Vagina (tissue), 2 donors: ENCODE results near the gene ORM1. TPM values are rescaled to one million over a fixed set of nuclear protein-coding genes. Genes with fewer than 3 reads are reported as not detected.

Experiments used
- DNase-seq, 2 donors: peaks; one replicate each; pipeline ENCODE4 v3.0.0-alpha.2; 2017; ENCODE audit errors: extremely low spot score in 2 of 2
- H3K27ac ChIP-seq: fragments of 200-600 bp; sonication (generic); one replicate; pipeline ENCODE4 v1.5.1; 2019
- H3K27me3 ChIP-seq: fragments of 200-600 bp; sonication (generic); one replicate; pipeline ENCODE4 v1.5.1; 2019
- H3K36me3 ChIP-seq, 2 donors: fragments of 200-600 bp; sonication (generic); one replicate each; pipeline ENCODE4 v1.5.1; 2017 to 2019
- H3K4me1 ChIP-seq: fragments of 200-600 bp; sonication (generic); one replicate; pipeline ENCODE4 v1.5.1; 2019
- H3K4me3 ChIP-seq, 2 donors: fragments of 200-600 bp; sonication (generic); 1 replicate in 1 of 2; 2 replicates in 1 of 2; pipeline ENCODE4 v1.5.1; 2016 to 2019
- H3K9me3 ChIP-seq: fragments of 200-600 bp; sonication (generic); one replicate; pipeline ENCODE4 v1.5.1; 2019
- CTCF ChIP-seq, 3 experiments: fragments of 450-650 bp in 2 of 3; fragments of 200-600 bp in 1 of 3; sonication (generic) in 1 of 3; IDR thresholded peaks; one replicate each; pipeline ENCODE4 v1.5.1; 2017 to 2019; ENCODE audit warnings: antibody characterized with exemption in 3 of 3, mild to moderate bottlenecking in 2 of 3, moderate library complexity in 2 of 3
- POLR2A ChIP-seq, 2 donors: fragments of 450-650 bp; IDR thresholded peaks; one replicate each; pipeline ENCODE4 v1.6.1; 2017; ENCODE audit warnings: antibody characterized with exemption in 2 of 2, mild to moderate bottlenecking in 2 of 2, moderate library complexity in 2 of 2
- POLR2AphosphoS5 ChIP-seq, 2 donors: sonication (generic); formaldehyde crosslinking; IDR thresholded peaks; one replicate each; pipeline ENCODE4 v1.9.0; 2017; ENCODE audit warnings: antibody characterized with exemption in 2 of 2, mild to moderate bottlenecking in 2 of 2, low read depth in 1 of 2; ENCODE audit not compliant: insufficient read depth in 1 of 2
- intact Hi-C: fragments of 100-400 bp; cut with DNase I; formaldehyde crosslinking; loops from one replicate; pipeline ENCODE4 v1.15.1; 2023
- total RNA-seq: library from RNA; depleted of rRNA; stranded (reverse); fragments of >200 nt; gene quantifications from one replicate; pipeline ENCODE4 v1.2.3, GENCODE V29; 2016

ORM1 gene
- total RNA-seq, 1 donor from 2014 or later: not detected

GRCh38 chr9:114308361-114308950, 14.4 kb upstream of the ORM1 start:
- intact Hi-C loops: no loop called here
- Histone ChIP-seq H3K27ac (no peak overlapping the region), H3K27me3 (no peaks in the 10 kb centered on the region), H3K4me3 (no peak overlapping the region), H3K4me1 (peaks cover 9% of the 10 kb centered on the region), H3K36me3 (peaks cover 0 to 10% of the 10 kb centered on the region in 2 donors), H3K9me3 (no peaks in the 10 kb centered on the region)
- peak; percentile 52 to 83 for DNase-seq
- TF ChIP-seq CTCF (IDR thresholded peaks at IDR 0.05) (no peak), POLR2AphosphoS5 (IDR thresholded peaks at IDR 0.05; ENCODE audit: insufficient read depth in 1 of 2, low read depth in 1 of 2) (no peak), POLR2A (IDR thresholded peaks at IDR 0.05) (no peak)

- H3K9me3 ChIP-seq: no peaks in the 10 kb centered on the region
- intact Hi-C loops: no loop called here
- no peak overlapping the region for H3K4me3 ChIP-seq
- no peak overlapping the region for H3K27ac ChIP-seq
- H3K36me3 ChIP-seq: peaks cover 0 to 10% of the 10 kb centered on the region in 2 donors
- H3K27me3 ChIP-seq: no peaks in the 10 kb centered on the region
- peaks cover 9% of the 10 kb centered on the region for H3K4me1 ChIP-seq
- DNase-seq: peak; percentile 55 to 69
- TF ChIP-seq CTCF (IDR thresholded peaks at IDR 0.05): no peak
- TF ChIP-seq POLR2AphosphoS5 (IDR thresholded peaks at IDR 0.05; ENCODE audit: insufficient read depth in 1 of 2, low read depth in 1 of 2): no peak
- no peak for TF ChIP-seq POLR2A (IDR thresholded peaks at IDR 0.05)
These were observed 13.8 kb upstream of the ORM1 start for GRCh38 chr9:114309096-114309495.

DNA sequence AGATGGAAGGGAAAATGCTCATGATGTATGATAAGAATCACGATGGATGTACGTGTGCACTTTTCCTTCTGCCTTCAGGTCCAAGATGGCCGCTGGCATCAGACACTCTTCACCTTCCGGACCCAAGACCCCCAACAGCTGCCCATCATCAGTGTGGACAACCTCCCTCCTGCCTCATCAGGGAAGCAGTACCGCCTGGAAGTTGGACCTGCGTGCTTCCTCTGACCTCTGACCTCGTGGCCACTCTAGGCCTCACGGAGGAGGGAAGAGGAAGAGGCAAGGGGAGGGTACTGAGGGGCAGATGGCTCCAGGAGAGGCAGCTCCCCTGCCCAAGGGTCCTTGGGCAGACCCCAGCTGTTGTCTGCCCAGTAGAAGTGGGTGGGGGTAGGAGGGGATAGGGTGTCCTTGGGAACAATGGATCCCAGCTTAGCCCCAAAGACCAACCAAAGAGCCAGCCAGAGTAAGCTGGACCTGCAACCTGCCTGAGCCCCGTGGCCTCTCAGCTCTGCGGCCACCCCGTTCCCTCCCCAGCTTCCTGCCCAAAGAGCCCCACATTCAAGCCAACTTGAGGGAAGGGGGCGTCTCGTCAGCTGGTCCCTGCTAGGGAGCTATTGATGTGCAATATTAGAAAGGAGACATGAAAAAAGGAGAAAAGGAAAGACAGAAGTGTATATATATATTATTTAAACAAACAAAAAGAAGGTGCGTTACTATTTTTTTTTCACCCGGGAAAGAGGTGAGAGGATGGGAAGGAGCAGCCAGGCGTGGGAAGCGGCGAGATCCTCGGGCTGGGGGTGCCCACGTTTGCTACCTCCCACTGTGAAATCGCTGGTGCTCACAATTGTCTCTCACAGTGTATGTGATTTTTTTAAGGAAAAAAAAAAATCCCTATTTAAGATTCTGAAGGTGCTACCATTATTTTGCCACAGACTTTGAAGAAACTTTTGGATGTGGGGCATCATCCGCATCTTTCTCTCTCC, 12.1 kb upstream of the ORM1 start:
- peaks cover 0 to 10% of the 10 kb centered on the region in 2 donors for H3K36me3 ChIP-seq
- H3K27me3 ChIP-seq: no peaks in the 10 kb centered on the region
- intact Hi-C loops: no loop called here
- no peaks in the 10 kb centered on the region for H3K9me3 ChIP-seq
- DNase-seq: peak; percentile 40 to 81
- H3K27ac ChIP-seq: no peak overlapping the region
- TF ChIP-seq CTCF (IDR thresholded peaks at IDR 0.05) (no peak), POLR2AphosphoS5 (IDR thresholded peaks at IDR 0.05; ENCODE audit: insufficient read depth in 1 of 2, low read depth in 1 of 2) (no peak), POLR2A (IDR thresholded peaks at IDR 0.05) (no peak)
- no peak overlapping the region for H3K4me3 ChIP-seq
- peaks cover 3% of the 10 kb centered on the region for H3K4me1 ChIP-seq

DNA sequence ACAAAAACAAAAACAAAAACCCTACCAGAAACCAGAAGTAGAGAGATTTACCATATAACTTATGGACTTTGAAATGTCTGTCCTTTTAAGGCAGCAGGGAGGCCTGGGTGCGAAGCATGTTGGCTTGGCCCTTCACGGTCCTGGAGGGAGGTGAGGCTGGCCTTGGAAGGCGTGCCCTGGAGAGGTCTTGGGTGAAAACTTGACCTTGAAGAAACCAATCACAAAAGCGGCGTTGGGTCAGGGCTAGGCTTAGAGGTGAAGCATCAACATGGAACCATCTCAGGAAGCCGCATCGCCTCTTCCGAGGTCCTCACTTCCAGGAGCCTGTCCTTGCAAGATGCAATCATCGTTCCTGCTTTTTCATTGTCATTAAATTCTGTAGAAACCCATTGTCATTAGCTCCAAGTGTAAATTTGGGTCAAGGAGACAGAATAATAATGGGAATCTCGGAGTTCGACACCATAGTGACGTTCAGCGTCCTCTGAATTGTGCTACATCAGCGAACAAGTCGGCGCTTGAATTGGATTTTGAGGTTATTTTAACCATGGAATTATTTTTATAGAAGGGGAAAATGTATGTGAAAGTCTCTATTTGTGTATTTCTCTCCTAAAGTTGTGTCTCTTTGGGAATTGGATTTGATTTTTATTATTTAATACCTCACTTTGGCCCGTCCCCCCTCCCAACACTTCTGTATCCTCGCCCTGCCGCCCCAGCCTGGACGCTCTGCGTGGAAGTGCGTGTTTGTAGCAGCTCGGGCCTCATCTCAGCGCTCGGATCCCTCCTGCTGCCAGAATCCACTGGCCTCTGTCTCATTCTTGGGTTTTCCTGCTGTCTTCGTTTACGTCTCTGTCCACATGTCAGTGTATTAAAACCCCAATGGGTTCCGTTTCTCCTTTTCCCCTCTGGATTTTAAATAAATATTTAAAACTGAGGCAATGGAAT, 11.1 kb upstream of the ORM1 start:
- Histone ChIP-seq H3K36me3 (peaks cover 0 to 8% of the 10 kb centered on the region in 2 donors), H3K4me3 (no peak overlapping the region), H3K27ac (no peak overlapping the region), H3K9me3 (no peaks in the 10 kb centered on the region), H3K4me1 (no peaks in the 10 kb centered on the region), H3K27me3 (no peaks in the 10 kb centered on the region)
- intact Hi-C loops: no loop called here
- TF ChIP-seq CTCF (IDR thresholded peaks at IDR 0.05): no peak
- no peak for TF ChIP-seq POLR2A (IDR thresholded peaks at IDR 0.05)
- TF ChIP-seq POLR2AphosphoS5 (IDR thresholded peaks at IDR 0.05; ENCODE audit: insufficient read depth in 1 of 2, low read depth in 1 of 2): no peak
- peak; percentile 52 to 80 for DNase-seq
